ENCODE data around the gene MC4R. TPM values are rescaled to one million over a fixed set of nuclear protein-coding genes. Genes with fewer than 3 reads are reported as not detected.

Gene MC4R
- total RNA-seq, 6 experiments from 2014 or later: not detected

- DNase-seq: no peak
- 33% methylated on average over 2 of the region's 2 CpGs for WGBS (ENCODE audit: insufficient coverage, low coverage, low lambda C conversion rate, missing lambda C conversion rate)
- intact Hi-C loops (cut with DNase I): no loop called here
Measured at GRCh38 chr18:60377778-60378469, 5.3 kb upstream of the MC4R start.

DNA sequence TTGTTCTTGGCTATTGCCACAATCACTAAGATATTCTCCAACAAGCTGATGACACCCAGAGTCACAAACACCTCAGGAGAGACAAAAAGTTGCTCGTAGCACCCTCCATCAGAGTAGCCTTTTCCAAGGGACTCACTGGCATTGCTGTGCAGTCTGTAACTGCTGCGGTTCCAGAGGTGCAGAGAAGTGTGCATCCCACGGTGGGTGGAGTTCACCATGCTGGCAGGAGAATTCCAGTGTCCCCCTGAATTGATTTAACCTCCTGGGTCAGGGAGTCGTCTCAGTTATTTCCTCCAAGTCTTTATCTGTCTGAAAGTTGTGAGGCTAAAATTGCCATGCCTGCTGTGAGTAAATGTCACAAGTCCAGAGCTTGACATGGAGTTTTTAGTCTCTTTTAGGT is 443 bp downstream of the MC4R start:
- TF ChIP-seq POLR2A (IDR thresholded peaks at IDR 0.05): no peak
- TF ChIP-seq, protein P1, sequence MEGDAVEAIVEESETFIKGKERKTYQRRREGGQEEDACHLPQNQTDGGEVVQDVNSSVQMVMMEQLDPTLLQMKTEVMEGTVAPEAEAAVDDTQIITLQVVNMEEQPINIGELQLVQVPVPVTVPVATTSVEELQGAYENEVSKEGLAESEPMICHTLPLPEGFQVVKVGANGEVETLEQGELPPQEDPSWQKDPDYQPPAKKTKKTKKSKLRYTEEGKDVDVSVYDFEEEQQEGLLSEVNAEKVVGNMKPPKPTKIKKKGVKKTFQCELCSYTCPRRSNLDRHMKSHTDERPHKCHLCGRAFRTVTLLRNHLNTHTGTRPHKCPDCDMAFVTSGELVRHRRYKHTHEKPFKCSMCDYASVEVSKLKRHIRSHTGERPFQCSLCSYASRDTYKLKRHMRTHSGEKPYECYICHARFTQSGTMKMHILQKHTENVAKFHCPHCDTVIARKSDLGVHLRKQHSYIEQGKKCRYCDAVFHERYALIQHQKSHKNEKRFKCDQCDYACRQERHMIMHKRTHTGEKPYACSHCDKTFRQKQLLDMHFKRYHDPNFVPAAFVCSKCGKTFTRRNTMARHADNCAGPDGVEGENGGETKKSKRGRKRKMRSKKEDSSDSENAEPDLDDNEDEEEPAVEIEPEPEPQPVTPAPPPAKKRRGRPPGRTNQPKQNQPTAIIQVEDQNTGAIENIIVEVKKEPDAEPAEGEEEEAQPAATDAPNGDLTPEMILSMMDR (IDR thresholded peaks at IDR 0.05): no peak
- no peak overlapping the region for H3K4me3 ChIP-seq
- DNase-seq (no peak), ATAC-seq (no peak)
- no peaks in the 10 kb centered on the region for H3K4me1 ChIP-seq
- H3K27ac ChIP-seq: no peak overlapping the region
- WGBS (ENCODE audit: insufficient coverage, low coverage, low lambda C conversion rate, missing lambda C conversion rate): 11% methylated on average over 4 of the region's 4 CpGs
- intact Hi-C loops (cut with DNase I): no loop called here
- H3K36me3 ChIP-seq: no peaks in the 10 kb centered on the region
- no peaks in the 10 kb centered on the region for H3K27me3 ChIP-seq
- H3K9me3 ChIP-seq: no peaks in the 10 kb centered on the region

More at GRCh38 chr18:60377778-60378469, 5.3 kb upstream of the MC4R start:
- Histone ChIP-seq H3K27me3 (no peaks in the 10 kb centered on the region), H3K9me3 (no peaks in the 10 kb centered on the region), H3K36me3 (no peaks in the 10 kb centered on the region), H3K4me1 (no peaks in the 10 kb centered on the region), H3K27ac (no peak overlapping the region), H3K4me3 (no peak overlapping the region)
- peak in 1 of 4 donors; percentile 81 for ATAC-seq
- no peak for TF ChIP-seq POLR2A (IDR thresholded peaks at IDR 0.05)
- TF ChIP-seq, protein P1 (IDR thresholded peaks at IDR 0.05): no peak

- H3K9me3 ChIP-seq: no peaks in the 10 kb centered on the region
- intact Hi-C loops (cut with DNase I): no loop called here
- no peak for ATAC-seq
- TF ChIP-seq, protein P1 (IDR thresholded peaks at IDR 0.05): no peak
- WGBS (ENCODE audit: insufficient coverage, low coverage, low lambda C conversion rate, missing lambda C conversion rate): 73% methylated on average over 1 of the region's 1 CpG
- no peaks in the 10 kb centered on the region for H3K27me3 ChIP-seq
- peaks cover 0 to 1% (median 0%) of the 10 kb centered on the region in 4 donors for H3K36me3 ChIP-seq
- no peak for DNase-seq
- H3K27ac ChIP-seq: no peak overlapping the region
- H3K4me1 ChIP-seq: no peaks in the 10 kb centered on the region
- H3K4me3 ChIP-seq: no peak overlapping the region
Measured at GRCh38 chr18:60358516-60358915, 14.1 kb downstream of the MC4R start.

DNA sequence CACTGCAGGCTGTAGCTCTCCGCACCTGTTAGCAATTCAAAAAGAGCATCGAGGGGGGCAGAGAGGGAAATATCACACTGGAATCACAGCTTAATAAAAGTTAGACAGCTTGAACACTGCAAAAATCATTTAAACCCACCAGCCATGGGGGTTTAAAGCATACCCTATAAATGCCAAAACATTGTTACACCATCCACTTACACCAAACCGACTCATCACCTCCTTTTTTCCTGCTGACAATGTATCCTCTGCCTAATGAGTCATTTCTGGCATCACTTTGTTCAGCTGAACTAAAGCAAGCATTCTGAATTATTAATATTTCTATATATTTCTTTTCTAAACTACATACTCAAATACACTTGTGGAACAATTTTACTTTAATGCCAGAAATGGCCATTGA is 21.6 kb downstream of the MC4R start:
- no peak overlapping the region for H3K4me3 ChIP-seq
- no peak for TF ChIP-seq POLR2A (IDR thresholded peaks at IDR 0.05)
- TF ChIP-seq, protein P1 (IDR thresholded peaks at IDR 0.05): no peak
- 48% methylated on average over 3 of the region's 3 CpGs for WGBS (ENCODE audit: insufficient coverage, low coverage, low lambda C conversion rate, missing lambda C conversion rate)
- no peak overlapping the region for H3K27ac ChIP-seq
- H3K9me3 ChIP-seq: no peaks in the 10 kb centered on the region
- no peaks in the 10 kb centered on the region for H3K36me3 ChIP-seq
- no peaks in the 10 kb centered on the region for H3K4me1 ChIP-seq
- DNase-seq (no peak), ATAC-seq (no peak)
- intact Hi-C loops (cut with DNase I): no loop called here
- H3K27me3 ChIP-seq: no peaks in the 10 kb centered on the region
